ENCODE data around the gene RET. TPM values are rescaled to one million over a fixed set of nuclear protein-coding genes. Genes with fewer than 3 reads are reported as not detected.

The RET gene
- total and polyA plus RNA-seq, 7 experiments from 2014 or later: 0.13 to 0.44 (median 0.20) TPM; not detected in 4

- H3K27ac ChIP-seq (ENCODE audit: low read depth, low read length): no peak overlapping the region
- H3K36me3 ChIP-seq (ENCODE audit: control insufficient read depth in 2 of 3, insufficient read depth in 3 of 3, low read length in 3 of 3): no peaks in the 10 kb centered on the region
- Mint-ChIP-seq H3K4me1 (no peaks in the 10 kb centered on the region), H3K27ac (peak overlapping the region in 1 of 9 donors; percentile 19), H3K4me3 (no peak overlapping the region), H3K9me3 (no peaks in the 10 kb centered on the region), H3K36me3 (no peaks in the 10 kb centered on the region), H3K27me3 (peaks cover 0 to 25% (median 11%) of the 10 kb centered on the region in 5 donors)
- DNase-seq: no peak
- CTCF ChIA-PET: no interaction called here
- POLR2A ChIA-PET: no interaction called here
- H3K4me3 ChIP-seq (ENCODE audit: low read length): no peak overlapping the region
- no peaks in the 10 kb centered on the region for H3K27me3 ChIP-seq (ENCODE audit: control insufficient read depth in 2 of 2, insufficient read depth in 2 of 2, low read length in 2 of 2)
- ATAC-seq: no peak
- H3K4me1 ChIP-seq (ENCODE audit: control insufficient read depth in 2 of 2, insufficient read depth in 2 of 2, low read length in 2 of 2): no peaks in the 10 kb centered on the region
- H3K9me3 ChIP-seq (ENCODE audit: control insufficient read depth in 2 of 3, low read length in 3 of 3): no peaks in the 10 kb centered on the region
- intact Hi-C loops (cut with micrococcal nuclease): no loop called here
Measured at GRCh38 chr10:43050011-43050410, 26.9 kb upstream of the RET start.

- H3K4me3 Mint-ChIP-seq: no peak overlapping the region
- no peak for ATAC-seq
- ChIA-PET POLR2A (no interaction called here), CTCF (no interaction called here)
- no peaks in the 10 kb centered on the region for H3K36me3 Mint-ChIP-seq
- no peaks in the 10 kb centered on the region for H3K27me3 ChIP-seq (ENCODE audit: control insufficient read depth in 2 of 2, insufficient read depth in 2 of 2, low read length in 2 of 2)
- peaks cover 0 to 23% (median 16%) of the 10 kb centered on the region in 5 donors for H3K27me3 Mint-ChIP-seq
- H3K27ac Mint-ChIP-seq: no peak overlapping the region
- H3K9me3 Mint-ChIP-seq: no peaks in the 10 kb centered on the region
- intact Hi-C loops (cut with micrococcal nuclease): no loop called here
- no peak for DNase-seq
- no peaks in the 10 kb centered on the region for H3K36me3 ChIP-seq (ENCODE audit: control insufficient read depth in 2 of 3, insufficient read depth in 3 of 3, low read length in 3 of 3)
- no peak overlapping the region for H3K4me3 ChIP-seq (ENCODE audit: low read length)
- no peaks in the 10 kb centered on the region for H3K4me1 ChIP-seq (ENCODE audit: control insufficient read depth in 2 of 2, insufficient read depth in 2 of 2, low read length in 2 of 2)
- no peaks in the 10 kb centered on the region for H3K9me3 ChIP-seq (ENCODE audit: control insufficient read depth in 2 of 3, low read length in 3 of 3)
- no peaks in the 10 kb centered on the region for H3K4me1 Mint-ChIP-seq
- H3K27ac ChIP-seq (ENCODE audit: low read depth, low read length): no peak overlapping the region
Measured at GRCh38 chr10:43053825-43054224, 23.0 kb upstream of the RET start.

GRCh38 chr10:43054593-43054992, 22.3 kb upstream of the RET start:
- Mint-ChIP-seq H3K9me3 (no peaks in the 10 kb centered on the region), H3K27ac (no peak overlapping the region), H3K27me3 (peaks cover 0 to 24% (median 16%) of the 10 kb centered on the region in 5 donors), H3K4me3 (no peak overlapping the region), H3K4me1 (no peaks in the 10 kb centered on the region), H3K36me3 (no peaks in the 10 kb centered on the region)
- no peak overlapping the region for H3K4me3 ChIP-seq (ENCODE audit: low read length)
- CTCF ChIA-PET: no interaction called here
- no peaks in the 10 kb centered on the region for H3K9me3 ChIP-seq (ENCODE audit: control insufficient read depth in 2 of 3, low read length in 3 of 3)
- POLR2A ChIA-PET: no interaction called here
- peak in 1 of 9 donors; percentile 0 for DNase-seq
- intact Hi-C loops (cut with micrococcal nuclease): no loop called here
- no peaks in the 10 kb centered on the region for H3K27me3 ChIP-seq (ENCODE audit: control insufficient read depth in 2 of 2, insufficient read depth in 2 of 2, low read length in 2 of 2)
- H3K36me3 ChIP-seq (ENCODE audit: control insufficient read depth in 2 of 3, insufficient read depth in 3 of 3, low read length in 3 of 3): no peaks in the 10 kb centered on the region
- no peaks in the 10 kb centered on the region for H3K4me1 ChIP-seq (ENCODE audit: control insufficient read depth in 2 of 2, insufficient read depth in 2 of 2, low read length in 2 of 2)
- H3K27ac ChIP-seq (ENCODE audit: low read depth, low read length): no peak overlapping the region
- ATAC-seq: no peak

GRCh38 chr10:43055217-43055616, 21.7 kb upstream of the RET start:
- Mint-ChIP-seq H3K4me1 (no peaks in the 10 kb centered on the region), H3K27ac (no peak overlapping the region), H3K4me3 (no peak overlapping the region), H3K9me3 (peaks cover 0 to 2% (median 0%) of the 10 kb centered on the region in 11 donors), H3K27me3 (peaks cover 0 to 24% (median 14%) of the 10 kb centered on the region in 5 donors), H3K36me3 (no peaks in the 10 kb centered on the region)
- POLR2A ChIA-PET: no interaction called here
- H3K4me3 ChIP-seq (ENCODE audit: low read length): no peak overlapping the region
- no peak for DNase-seq
- intact Hi-C loops (cut with micrococcal nuclease): no loop called here
- H3K36me3 ChIP-seq (ENCODE audit: control insufficient read depth in 2 of 3, insufficient read depth in 3 of 3, low read length in 3 of 3): no peaks in the 10 kb centered on the region
- H3K9me3 ChIP-seq (ENCODE audit: control insufficient read depth in 2 of 3, low read length in 3 of 3): no peaks in the 10 kb centered on the region
- no peak overlapping the region for H3K27ac ChIP-seq (ENCODE audit: low read depth, low read length)
- no peaks in the 10 kb centered on the region for H3K4me1 ChIP-seq (ENCODE audit: control insufficient read depth in 2 of 2, insufficient read depth in 2 of 2, low read length in 2 of 2)
- no peaks in the 10 kb centered on the region for H3K27me3 ChIP-seq (ENCODE audit: control insufficient read depth in 2 of 2, insufficient read depth in 2 of 2, low read length in 2 of 2)
- CTCF ChIA-PET: no interaction called here
- no peak for ATAC-seq

- ChIA-PET CTCF (no interaction called here), POLR2A (no interaction called here)
- ATAC-seq: no peak
- Histone ChIP-seq H3K4me3 (ENCODE audit: low read length) (no peak overlapping the region), H3K27ac (ENCODE audit: low read depth, low read length) (no peak overlapping the region), H3K36me3 (ENCODE audit: control insufficient read depth in 2 of 3, insufficient read depth in 3 of 3, low read length in 3 of 3) (no peaks in the 10 kb centered on the region), H3K27me3 (ENCODE audit: control insufficient read depth in 2 of 2, insufficient read depth in 2 of 2, low read length in 2 of 2) (no peaks in the 10 kb centered on the region), H3K9me3 (ENCODE audit: control insufficient read depth in 2 of 3, low read length in 3 of 3) (no peaks in the 10 kb centered on the region), H3K4me1 (ENCODE audit: control insufficient read depth in 2 of 2, insufficient read depth in 2 of 2, low read length in 2 of 2) (no peaks in the 10 kb centered on the region)
- no peaks in the 10 kb centered on the region for H3K36me3 Mint-ChIP-seq
- no peak for DNase-seq
- no peaks in the 10 kb centered on the region for H3K4me1 Mint-ChIP-seq
- peaks cover 0 to 24% (median 8%) of the 10 kb centered on the region in 5 donors for H3K27me3 Mint-ChIP-seq
- peaks cover 0 to 2% (median 0%) of the 10 kb centered on the region in 11 donors for H3K9me3 Mint-ChIP-seq
- H3K4me3 Mint-ChIP-seq: no peak overlapping the region
- no peak overlapping the region for H3K27ac Mint-ChIP-seq
- intact Hi-C loops (cut with micrococcal nuclease): no loop called here
Measured at GRCh38 chr10:43055991-43056567, 20.8 kb upstream of the RET start.

GRCh38 chr10:43056568-43057011, 20.3 kb upstream of the RET start:
- peaks cover 0 to 24% (median 8%) of the 10 kb centered on the region in 5 donors for H3K27me3 Mint-ChIP-seq
- CTCF ChIA-PET: no interaction called here

GRCh38 chr10:43057231-43057711, 19.6 kb upstream of the RET start:
- Mint-ChIP-seq H3K27me3 (peaks cover 0 to 24% (median 8%) of the 10 kb centered on the region in 5 donors), H3K4me3 (no peak overlapping the region), H3K27ac (peak overlapping the region in 1 of 9 donors; percentile 11), H3K4me1 (no peaks in the 10 kb centered on the region), H3K36me3 (no peaks in the 10 kb centered on the region), H3K9me3 (peaks cover 0 to 2% (median 0%) of the 10 kb centered on the region in 11 donors)
- H3K27ac ChIP-seq (ENCODE audit: low read depth, low read length): no peak overlapping the region
- ChIA-PET POLR2A (no interaction called here), CTCF (no interaction called here)
- no peaks in the 10 kb centered on the region for H3K4me1 ChIP-seq (ENCODE audit: control insufficient read depth in 2 of 2, insufficient read depth in 2 of 2, low read length in 2 of 2)
- no peaks in the 10 kb centered on the region for H3K27me3 ChIP-seq (ENCODE audit: control insufficient read depth in 2 of 2, insufficient read depth in 2 of 2, low read length in 2 of 2)
- intact Hi-C loops (cut with micrococcal nuclease): no loop called here
- no peak for DNase-seq
- no peak for ATAC-seq
- H3K9me3 ChIP-seq (ENCODE audit: control insufficient read depth in 2 of 3, low read length in 3 of 3): no peaks in the 10 kb centered on the region
- no peaks in the 10 kb centered on the region for H3K36me3 ChIP-seq (ENCODE audit: control insufficient read depth in 2 of 3, insufficient read depth in 3 of 3, low read length in 3 of 3)
- no peak overlapping the region for H3K4me3 ChIP-seq (ENCODE audit: low read length)

More at GRCh38 chr10:43056568-43057011, 20.3 kb upstream of the RET start:
- Mint-ChIP-seq H3K27ac (no peak overlapping the region), H3K4me3 (no peak overlapping the region), H3K4me1 (no peaks in the 10 kb centered on the region), H3K9me3 (peaks cover 0 to 2% (median 0%) of the 10 kb centered on the region in 11 donors), H3K36me3 (no peaks in the 10 kb centered on the region)
- POLR2A ChIA-PET: no interaction called here
- Histone ChIP-seq H3K36me3 (ENCODE audit: control insufficient read depth in 2 of 3, insufficient read depth in 3 of 3, low read length in 3 of 3) (no peaks in the 10 kb centered on the region), H3K4me3 (ENCODE audit: low read length) (no peak overlapping the region), H3K4me1 (ENCODE audit: control insufficient read depth in 2 of 2, insufficient read depth in 2 of 2, low read length in 2 of 2) (no peaks in the 10 kb centered on the region), H3K27me3 (ENCODE audit: control insufficient read depth in 2 of 2, insufficient read depth in 2 of 2, low read length in 2 of 2) (no peaks in the 10 kb centered on the region), H3K9me3 (ENCODE audit: control insufficient read depth in 2 of 3, low read length in 3 of 3) (no peaks in the 10 kb centered on the region), H3K27ac (ENCODE audit: low read depth, low read length) (no peak overlapping the region)
- intact Hi-C loops (cut with micrococcal nuclease): no loop called here
- DNase-seq (no peak), ATAC-seq (peak; percentile 24)

Measured in naive thymus-derived CD4-positive, alpha-beta T cell (primary cell).